AG10803 (cell line): ENCODE measurements around the gene FAM107B.
A peak's percentile ranks its signal among the peaks of the same experiment; 100 is the strongest.

Experiments used
- DNase-seq: peaks from one replicate; pipeline ENCODE4 v3.0.0; 2010; ENCODE audit warnings: low read depth
- H3K4me3 ChIP-seq: 2 replicates; pipeline ENCODE4 v1.5.1; 2011; ENCODE audit warnings: mild to moderate bottlenecking, low read length, control low read depth
- CTCF ChIP-seq: conservative IDR thresholded peaks from 2 replicates; pipeline ENCODE4 v1.5.1; 2011; ENCODE audit warnings: mild to moderate bottlenecking, low read length, control low read depth, inconsistent platforms

FAM107B gene

GRCh38 chr10:14798636-14799035 lies 23.9 kb upstream of the FAM107B start:
- TF ChIP-seq CTCF: no peak
- no peak for DNase-seq
- H3K4me3 ChIP-seq: no peak overlapping the region

- H3K4me3 ChIP-seq: no peak overlapping the region
- no peak for DNase-seq
- no peak for TF ChIP-seq CTCF
These were observed 13.2 kb upstream of the FAM107B start for GRCh38 chr10:14787938-14788337.

GRCh38 chr10:14784459-14785055 lies 9.9 kb upstream of the FAM107B start:
- H3K4me3 ChIP-seq: no peak overlapping the region
- no peak for DNase-seq
- no peak for TF ChIP-seq CTCF

GRCh38 chr10:14782691-14783363 lies 8.1 kb upstream of the FAM107B start:
- no peak overlapping the region for H3K4me3 ChIP-seq
- no peak for DNase-seq
- no peak for TF ChIP-seq CTCF

- TF ChIP-seq CTCF: no peak
- H3K4me3 ChIP-seq: no peak overlapping the region
- no peak for DNase-seq
These were observed 7.1 kb upstream of the FAM107B start for GRCh38 chr10:14781763-14782162.

GRCh38 chr10:14779001-14779651 lies 4.4 kb upstream of the FAM107B start:
- peak; percentile 36 for DNase-seq
- no peak for TF ChIP-seq CTCF
- no peak overlapping the region for H3K4me3 ChIP-seq

- no peak overlapping the region for H3K4me3 ChIP-seq
- DNase-seq: no peak
- no peak for TF ChIP-seq CTCF
These were observed 1.8 kb upstream of the FAM107B start for GRCh38 chr10:14776546-14776945.
